ENCODE measurements around the gene SMG9.

Gene SMG9

DNA sequence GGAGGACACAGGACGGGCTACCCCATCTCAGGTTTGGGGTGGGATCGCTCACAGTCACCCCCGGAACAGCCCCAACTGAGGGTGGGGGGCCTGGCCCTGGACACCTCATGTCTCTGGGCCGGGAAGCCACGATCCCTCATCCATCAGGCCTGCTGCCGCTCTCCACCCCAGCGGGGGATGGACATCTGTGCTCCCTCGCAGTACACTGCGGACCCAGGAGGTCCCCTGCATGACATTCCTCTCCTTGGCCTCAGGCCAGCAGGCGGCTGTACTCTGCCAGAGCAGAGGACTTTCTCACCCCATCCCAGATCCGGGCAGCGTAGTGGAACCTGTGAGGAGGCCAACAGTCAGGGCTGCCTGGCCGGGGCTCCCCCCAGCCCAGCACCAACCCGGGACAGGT lies 23.4 kb downstream of the SMG9 start:
- H3K4me1 ChIP-seq (ENCODE audit: low read length) = no peaks in the 10 kb centered on the region
- no peak overlapping the region for H3K27ac ChIP-seq (ENCODE audit: low read length)
- TF ChIP-seq, protein P1, sequence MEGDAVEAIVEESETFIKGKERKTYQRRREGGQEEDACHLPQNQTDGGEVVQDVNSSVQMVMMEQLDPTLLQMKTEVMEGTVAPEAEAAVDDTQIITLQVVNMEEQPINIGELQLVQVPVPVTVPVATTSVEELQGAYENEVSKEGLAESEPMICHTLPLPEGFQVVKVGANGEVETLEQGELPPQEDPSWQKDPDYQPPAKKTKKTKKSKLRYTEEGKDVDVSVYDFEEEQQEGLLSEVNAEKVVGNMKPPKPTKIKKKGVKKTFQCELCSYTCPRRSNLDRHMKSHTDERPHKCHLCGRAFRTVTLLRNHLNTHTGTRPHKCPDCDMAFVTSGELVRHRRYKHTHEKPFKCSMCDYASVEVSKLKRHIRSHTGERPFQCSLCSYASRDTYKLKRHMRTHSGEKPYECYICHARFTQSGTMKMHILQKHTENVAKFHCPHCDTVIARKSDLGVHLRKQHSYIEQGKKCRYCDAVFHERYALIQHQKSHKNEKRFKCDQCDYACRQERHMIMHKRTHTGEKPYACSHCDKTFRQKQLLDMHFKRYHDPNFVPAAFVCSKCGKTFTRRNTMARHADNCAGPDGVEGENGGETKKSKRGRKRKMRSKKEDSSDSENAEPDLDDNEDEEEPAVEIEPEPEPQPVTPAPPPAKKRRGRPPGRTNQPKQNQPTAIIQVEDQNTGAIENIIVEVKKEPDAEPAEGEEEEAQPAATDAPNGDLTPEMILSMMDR (IDR thresholded peaks at IDR 0.05; ENCODE audit: low read depth, low read length) = no peak
- no peak for TF ChIP-seq EZH2phosphoT487 (IDR thresholded peaks at IDR 0.05; ENCODE audit: low read depth)
- no peak overlapping the region for H3K4me2 ChIP-seq (ENCODE audit: low read length)
- no peak overlapping the region for H2AFZ ChIP-seq (ENCODE audit: low read depth, low read length)
- H3K79me2 ChIP-seq (ENCODE audit: low read length) = no peaks in the 10 kb centered on the region
- peaks cover 68% of the 10 kb centered on the region for H3K36me3 ChIP-seq (replicated peaks; ENCODE audit: low read depth, low read length)
- H3K9ac ChIP-seq (ENCODE audit: low read length) = no peak overlapping the region
- no peaks in the 10 kb centered on the region for H3K27me3 ChIP-seq (ENCODE audit: low read depth, low read length)
- no peaks in the 10 kb centered on the region for H4K20me1 ChIP-seq (ENCODE audit: insufficient read depth, low read length)
- H3K9me3 ChIP-seq (ENCODE audit: insufficient read depth, low read length) = no peaks in the 10 kb centered on the region
- no peak overlapping the region for H3K4me3 ChIP-seq (ENCODE audit: low read length)

DNA sequence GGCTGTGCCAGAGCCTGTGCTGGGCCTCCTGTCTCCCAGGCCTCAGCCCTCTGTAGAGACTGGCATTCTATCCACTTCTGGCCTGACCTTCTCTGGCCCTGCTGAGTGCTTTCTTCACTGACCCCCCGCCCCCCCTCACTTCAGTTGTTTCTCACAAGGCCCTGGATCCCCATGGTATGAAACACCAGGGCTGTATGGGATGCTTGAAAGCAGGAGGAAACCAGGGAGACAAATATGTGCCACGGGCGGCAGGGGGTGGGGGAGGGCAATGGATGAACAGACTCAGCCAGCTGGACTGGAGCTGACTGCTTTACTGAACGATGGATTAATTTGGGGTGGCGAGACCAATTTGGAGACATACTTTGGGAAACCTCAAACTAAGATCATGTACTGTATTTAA lies 24.8 kb downstream of the SMG9 start:
- Histone ChIP-seq H3K9me3 (ENCODE audit: insufficient read depth, low read length) (no peaks in the 10 kb centered on the region), H3K4me3 (ENCODE audit: low read length) (no peak overlapping the region), H3K36me3 (replicated peaks; ENCODE audit: low read depth, low read length) (peaks cover 58% of the 10 kb centered on the region), H3K27me3 (ENCODE audit: low read depth, low read length) (no peaks in the 10 kb centered on the region), H3K9ac (ENCODE audit: low read length) (no peak overlapping the region), H4K20me1 (ENCODE audit: insufficient read depth, low read length) (no peaks in the 10 kb centered on the region), H3K4me1 (ENCODE audit: low read length) (peaks cover 9% of the 10 kb centered on the region), H3K79me2 (ENCODE audit: low read length) (no peaks in the 10 kb centered on the region), H3K27ac (ENCODE audit: low read length) (no peak overlapping the region), H2AFZ (ENCODE audit: low read depth, low read length) (no peak overlapping the region), H3K4me2 (ENCODE audit: low read length) (no peak overlapping the region)
- TF ChIP-seq, protein P1 (IDR thresholded peaks at IDR 0.05; ENCODE audit: low read depth, low read length) = no peak
- no peak for TF ChIP-seq EZH2phosphoT487 (IDR thresholded peaks at IDR 0.05; ENCODE audit: low read depth)

DNA sequence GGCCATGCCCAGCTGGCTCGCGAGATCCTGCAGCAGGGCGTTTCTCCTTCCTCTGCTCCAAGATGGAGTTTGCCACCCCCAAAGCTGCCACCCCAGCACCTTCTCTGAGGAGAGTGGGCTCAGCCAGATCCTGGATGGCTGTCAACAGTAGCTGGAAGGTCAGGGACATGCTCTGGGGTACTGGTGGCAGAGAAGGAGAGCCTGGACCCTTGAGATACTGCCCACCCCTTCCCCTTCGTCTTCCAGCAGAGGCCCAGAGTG lies 27.2 kb downstream of the SMG9 start:
- Histone ChIP-seq H3K9me3 (ENCODE audit: insufficient read depth, low read length) (no peaks in the 10 kb centered on the region), H3K9ac (ENCODE audit: low read length) (no peak overlapping the region), H3K4me1 (ENCODE audit: low read length) (peaks cover 14% of the 10 kb centered on the region), H3K27ac (ENCODE audit: low read length) (no peak overlapping the region), H3K36me3 (replicated peaks; ENCODE audit: low read depth, low read length) (peaks cover 35% of the 10 kb centered on the region), H3K4me2 (ENCODE audit: low read length) (no peak overlapping the region), H2AFZ (ENCODE audit: low read depth, low read length) (no peak overlapping the region), H4K20me1 (ENCODE audit: insufficient read depth, low read length) (no peaks in the 10 kb centered on the region), H3K27me3 (ENCODE audit: low read depth, low read length) (no peaks in the 10 kb centered on the region), H3K79me2 (ENCODE audit: low read length) (no peaks in the 10 kb centered on the region), H3K4me3 (ENCODE audit: low read length) (no peak overlapping the region)
- TF ChIP-seq EZH2phosphoT487 (IDR thresholded peaks at IDR 0.05; ENCODE audit: low read depth) = no peak
- TF ChIP-seq, protein P1 (IDR thresholded peaks at IDR 0.05; ENCODE audit: low read depth, low read length) = no peak

DNA sequence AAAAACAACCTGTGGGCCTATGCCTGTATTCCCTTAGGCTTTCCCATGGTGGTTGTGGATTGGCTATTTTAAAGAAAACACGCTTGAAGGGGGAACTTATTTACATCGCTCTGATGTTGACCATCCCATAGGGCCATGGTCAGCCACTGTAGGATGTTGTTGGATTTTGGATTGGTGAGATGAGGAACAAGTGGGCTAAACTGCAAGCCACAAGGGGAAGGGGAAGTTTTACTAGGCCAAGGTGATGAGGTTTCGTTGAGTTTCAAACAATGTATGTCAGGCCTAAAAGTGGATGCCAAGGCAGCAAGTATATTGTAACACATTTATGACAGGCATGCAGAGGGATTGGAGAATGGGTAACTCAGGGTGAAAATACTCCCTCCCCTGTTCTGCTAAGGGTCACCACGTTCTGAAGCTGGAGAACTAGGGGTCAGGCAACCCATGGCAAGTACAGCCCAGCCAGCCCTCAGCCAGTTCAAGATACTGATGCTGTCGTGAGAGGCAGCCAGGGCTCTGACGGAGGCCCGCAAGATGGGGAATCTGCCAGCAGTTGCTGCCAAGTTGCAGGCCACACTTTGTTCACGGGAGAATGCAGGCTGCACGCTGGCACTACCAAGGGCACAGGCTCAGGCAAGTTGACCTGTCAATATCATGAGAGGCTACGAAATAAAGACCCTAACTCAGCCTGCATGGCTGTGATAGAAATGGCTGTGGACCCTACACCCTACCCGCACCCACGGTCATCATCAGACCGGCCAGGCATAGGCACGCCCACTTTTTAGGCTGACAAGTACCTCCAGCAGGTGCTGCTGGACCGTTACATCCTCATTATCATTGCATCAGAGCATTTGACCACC lies 27.8 kb downstream of the SMG9 start:
- Histone ChIP-seq H3K9ac (ENCODE audit: low read length) (no peak overlapping the region), H3K4me1 (ENCODE audit: low read length) (peaks cover 14% of the 10 kb centered on the region), H3K4me2 (ENCODE audit: low read length) (no peak overlapping the region), H3K27ac (ENCODE audit: low read length) (no peak overlapping the region), H3K36me3 (replicated peaks; ENCODE audit: low read depth, low read length) (peaks cover 31% of the 10 kb centered on the region), H3K9me3 (ENCODE audit: insufficient read depth, low read length) (no peaks in the 10 kb centered on the region), H4K20me1 (ENCODE audit: insufficient read depth, low read length) (no peaks in the 10 kb centered on the region), H3K27me3 (ENCODE audit: low read depth, low read length) (no peaks in the 10 kb centered on the region), H3K79me2 (ENCODE audit: low read length) (no peaks in the 10 kb centered on the region), H2AFZ (ENCODE audit: low read depth, low read length) (no peak overlapping the region), H3K4me3 (ENCODE audit: low read length) (no peak overlapping the region)
- TF ChIP-seq, protein P1 (IDR thresholded peaks at IDR 0.05; ENCODE audit: low read depth, low read length) = no peak
- no peak for TF ChIP-seq EZH2phosphoT487 (IDR thresholded peaks at IDR 0.05; ENCODE audit: low read depth)

Data from OCI-LY3 (cell line).